ENCODE data around the gene NPHP1. TPM values are rescaled to one million over a fixed set of nuclear protein-coding genes. Genes with fewer than 3 reads are reported as not detected.
"Not testable (repeated sequence)": the region's sequence is repeated elsewhere in the genome, so short reads cannot be mapped to it uniquely, and the experiment has no call there.

The NPHP1 gene
- total RNA-seq, 2 donors from 2014 or later, result 3.1 to 4.0 TPM

GRCh38 chr2:110220190-110220564 is 15.4 kb upstream of the NPHP1 start:
- no peak overlapping the region for H3K27ac ChIP-seq
- TF ChIP-seq CTCF (IDR thresholded peaks at IDR 0.05), result no peak
- no peaks in the 10 kb centered on the region for H3K4me1 ChIP-seq
- H3K27me3 ChIP-seq, result no peaks in the 10 kb centered on the region
- H3K36me3 ChIP-seq, result no peaks in the 10 kb centered on the region
- H3K4me3 ChIP-seq, result no peak overlapping the region
- no peaks in the 10 kb centered on the region for H3K9me3 ChIP-seq
- no peak for DNase-seq (ENCODE audit: low spot score)

- Histone ChIP-seq H3K27ac (no peak overlapping the region), H3K9me3 (no peaks in the 10 kb centered on the region), H3K4me1 (no peaks in the 10 kb centered on the region), H3K36me3 (no peaks in the 10 kb centered on the region), H3K27me3 (no peaks in the 10 kb centered on the region), H3K4me3 (no peak overlapping the region)
- DNase-seq (ENCODE audit: low spot score), result no peak
- no peak for TF ChIP-seq CTCF (IDR thresholded peaks at IDR 0.05)
These were observed 14.8 kb upstream of the NPHP1 start for GRCh38 chr2:110219496-110220189.

GRCh38 chr2:110218889-110219288 is 14.1 kb upstream of the NPHP1 start:
- not testable (repeated sequence) for DNase-seq (ENCODE audit: low spot score); H3K9me3 ChIP-seq; H3K27ac ChIP-seq; H3K4me3 ChIP-seq; H3K4me1 ChIP-seq; H3K36me3 ChIP-seq; H3K27me3 ChIP-seq

- H3K27ac ChIP-seq, result no peak overlapping the region
- TF ChIP-seq CTCF (IDR thresholded peaks at IDR 0.05), result no peak
- H3K27me3 ChIP-seq, result no peaks in the 10 kb centered on the region
- H3K36me3 ChIP-seq, result no peaks in the 10 kb centered on the region
- no peak overlapping the region for H3K4me3 ChIP-seq
- peaks cover 0 to under 1% of the 10 kb centered on the region in 2 donors for H3K4me1 ChIP-seq
- H3K9me3 ChIP-seq, result peaks cover 0 to 3% of the 10 kb centered on the region in 2 donors
- DNase-seq (ENCODE audit: low spot score), result no peak
These were observed 12.0 kb upstream of the NPHP1 start for GRCh38 chr2:110216803-110217202.

GRCh38 chr2:110216199-110216598 is 11.4 kb upstream of the NPHP1 start:
- Histone ChIP-seq H3K9me3 (peaks cover 0 to 3% of the 10 kb centered on the region in 2 donors), H3K27ac (no peak overlapping the region), H3K4me1 (peaks cover 0 to 6% of the 10 kb centered on the region in 2 donors), H3K27me3 (no peaks in the 10 kb centered on the region), H3K36me3 (no peaks in the 10 kb centered on the region), H3K4me3 (no peak overlapping the region)
- TF ChIP-seq CTCF (IDR thresholded peaks at IDR 0.05), result no peak
- no peak for DNase-seq (ENCODE audit: low spot score)

GRCh38 chr2:110215566-110216158 is 10.8 kb upstream of the NPHP1 start:
- Histone ChIP-seq H3K27ac (no peak overlapping the region), H3K4me1 (peaks cover 0 to 12% of the 10 kb centered on the region in 2 donors), H3K9me3 (peaks cover 0 to 3% of the 10 kb centered on the region in 2 donors), H3K27me3 (no peaks in the 10 kb centered on the region), H3K36me3 (no peaks in the 10 kb centered on the region), H3K4me3 (no peak overlapping the region)
- DNase-seq (ENCODE audit: low spot score), result no peak
- TF ChIP-seq CTCF (IDR thresholded peaks at IDR 0.05), result no peak

Measured in right atrium auricular region (tissue), 2 donors.